ENCODE results near the gene ZNF136. TPM values are rescaled to one million over a fixed set of nuclear protein-coding genes. Genes with fewer than 3 reads are reported as not detected.

Gene ZNF136
- total RNA-seq, 1 donor from 2014 or later = 17.8 TPM

DNA sequence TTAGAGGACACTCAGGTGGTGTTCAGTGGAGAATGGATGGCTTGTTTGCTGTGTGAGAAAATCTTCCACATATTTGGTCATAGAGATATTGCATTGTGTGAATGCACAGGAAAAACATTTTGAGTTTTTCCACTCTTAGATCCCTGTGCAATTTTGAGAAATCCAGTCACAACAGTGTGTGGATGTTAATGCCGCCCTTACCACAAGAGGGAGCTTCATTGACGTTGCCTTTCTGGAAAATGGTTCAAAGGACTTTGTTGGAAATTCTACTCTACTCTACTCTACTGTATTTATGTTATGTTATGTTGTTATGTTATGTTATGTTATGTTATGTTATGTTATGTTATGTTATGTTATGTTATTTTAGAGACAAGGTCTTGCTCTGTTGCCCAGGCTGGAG is 36.2 kb upstream of the ZNF136 start:
- Mint-ChIP-seq H3K27ac (no peak overlapping the region), H3K9me3 (peaks cover 53% of the 10 kb centered on the region), H3K4me1 (no peaks in the 10 kb centered on the region), H3K27me3 (ENCODE audit: insufficient read depth, low read depth) (peaks cover 3% of the 10 kb centered on the region), H3K4me3 (no peak overlapping the region), H3K36me3 (peaks cover 38% of the 10 kb centered on the region)
- TF ChIP-seq, protein P1, sequence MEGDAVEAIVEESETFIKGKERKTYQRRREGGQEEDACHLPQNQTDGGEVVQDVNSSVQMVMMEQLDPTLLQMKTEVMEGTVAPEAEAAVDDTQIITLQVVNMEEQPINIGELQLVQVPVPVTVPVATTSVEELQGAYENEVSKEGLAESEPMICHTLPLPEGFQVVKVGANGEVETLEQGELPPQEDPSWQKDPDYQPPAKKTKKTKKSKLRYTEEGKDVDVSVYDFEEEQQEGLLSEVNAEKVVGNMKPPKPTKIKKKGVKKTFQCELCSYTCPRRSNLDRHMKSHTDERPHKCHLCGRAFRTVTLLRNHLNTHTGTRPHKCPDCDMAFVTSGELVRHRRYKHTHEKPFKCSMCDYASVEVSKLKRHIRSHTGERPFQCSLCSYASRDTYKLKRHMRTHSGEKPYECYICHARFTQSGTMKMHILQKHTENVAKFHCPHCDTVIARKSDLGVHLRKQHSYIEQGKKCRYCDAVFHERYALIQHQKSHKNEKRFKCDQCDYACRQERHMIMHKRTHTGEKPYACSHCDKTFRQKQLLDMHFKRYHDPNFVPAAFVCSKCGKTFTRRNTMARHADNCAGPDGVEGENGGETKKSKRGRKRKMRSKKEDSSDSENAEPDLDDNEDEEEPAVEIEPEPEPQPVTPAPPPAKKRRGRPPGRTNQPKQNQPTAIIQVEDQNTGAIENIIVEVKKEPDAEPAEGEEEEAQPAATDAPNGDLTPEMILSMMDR (IDR thresholded peaks at IDR 0.05) = peak; percentile 52
- no peak for TF ChIP-seq EZH2 (IDR thresholded peaks at IDR 0.05)
- DNase-seq (ENCODE audit: low spot score) = peak; percentile 5
- Histone ChIP-seq H3K4me2 (no peak overlapping the region), H3K9me3 (ENCODE audit: low read depth) (peaks cover 16% of the 10 kb centered on the region), H3K27ac (no peak overlapping the region), H2AFZ (replicated peaks) (no peak overlapping the region), H3K27me3 (no peaks in the 10 kb centered on the region), H3K4me1 (no peaks in the 10 kb centered on the region), H3K36me3 (peaks cover 14% of the 10 kb centered on the region), H3K9ac (no peak overlapping the region), H3K79me2 (ENCODE audit: low read depth) (no peaks in the 10 kb centered on the region), H3F3A (ENCODE audit: low read depth) (peaks cover 2% of the 10 kb centered on the region), H3K4me3 (no peak overlapping the region), H4K20me1 (ENCODE audit: low read depth) (no peaks in the 10 kb centered on the region)

DNA sequence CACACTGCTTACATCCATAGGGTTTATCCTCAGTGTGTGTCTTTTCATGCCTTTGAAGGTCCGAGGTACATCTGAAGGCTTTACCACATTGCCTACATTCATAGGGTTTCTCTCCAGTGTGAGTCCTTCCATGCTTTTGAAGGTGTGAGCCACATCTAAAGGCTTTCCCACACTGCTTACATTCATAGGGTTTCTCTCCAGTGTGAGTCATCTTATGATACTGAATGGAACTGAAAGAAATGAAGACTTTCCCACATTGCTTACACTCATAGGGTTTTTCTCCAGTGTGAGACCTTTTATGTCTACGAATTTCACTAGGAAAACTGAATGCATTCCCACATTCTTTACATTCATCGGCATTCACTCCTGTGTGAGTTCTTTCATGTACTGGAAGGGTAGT is 29.8 kb upstream of the ZNF136 start:
- Histone ChIP-seq H3K4me3 (no peak overlapping the region), H3K4me1 (no peaks in the 10 kb centered on the region), H4K20me1 (ENCODE audit: low read depth) (no peaks in the 10 kb centered on the region), H3K27me3 (no peaks in the 10 kb centered on the region), H2AFZ (replicated peaks) (no peak overlapping the region), H3K27ac (no peak overlapping the region), H3K36me3 (peaks cover 73% of the 10 kb centered on the region), H3K4me2 (no peak overlapping the region), H3K79me2 (ENCODE audit: low read depth) (peaks cover 20% of the 10 kb centered on the region), H3F3A (ENCODE audit: low read depth) (peaks cover 24% of the 10 kb centered on the region), H3K9me3 (ENCODE audit: low read depth) (peaks cover 63% of the 10 kb centered on the region), H3K9ac (no peak overlapping the region)
- H3K9me3 Mint-ChIP-seq = peaks cover 77% of the 10 kb centered on the region
- no peak for DNase-seq (ENCODE audit: low spot score)
- peaks cover 76% of the 10 kb centered on the region for H3K36me3 Mint-ChIP-seq
- H3K4me1 Mint-ChIP-seq = no peaks in the 10 kb centered on the region
- peaks cover 11% of the 10 kb centered on the region for H3K27me3 Mint-ChIP-seq (ENCODE audit: insufficient read depth, low read depth)
- no peak overlapping the region for H3K4me3 Mint-ChIP-seq
- TF ChIP-seq, protein P1 (IDR thresholded peaks at IDR 0.05) = no peak
- TF ChIP-seq EZH2phosphoT487 (IDR thresholded peaks at IDR 0.05) (no peak), EZH2 (IDR thresholded peaks at IDR 0.05) (no peak)
- H3K27ac Mint-ChIP-seq = no peak overlapping the region

DNA sequence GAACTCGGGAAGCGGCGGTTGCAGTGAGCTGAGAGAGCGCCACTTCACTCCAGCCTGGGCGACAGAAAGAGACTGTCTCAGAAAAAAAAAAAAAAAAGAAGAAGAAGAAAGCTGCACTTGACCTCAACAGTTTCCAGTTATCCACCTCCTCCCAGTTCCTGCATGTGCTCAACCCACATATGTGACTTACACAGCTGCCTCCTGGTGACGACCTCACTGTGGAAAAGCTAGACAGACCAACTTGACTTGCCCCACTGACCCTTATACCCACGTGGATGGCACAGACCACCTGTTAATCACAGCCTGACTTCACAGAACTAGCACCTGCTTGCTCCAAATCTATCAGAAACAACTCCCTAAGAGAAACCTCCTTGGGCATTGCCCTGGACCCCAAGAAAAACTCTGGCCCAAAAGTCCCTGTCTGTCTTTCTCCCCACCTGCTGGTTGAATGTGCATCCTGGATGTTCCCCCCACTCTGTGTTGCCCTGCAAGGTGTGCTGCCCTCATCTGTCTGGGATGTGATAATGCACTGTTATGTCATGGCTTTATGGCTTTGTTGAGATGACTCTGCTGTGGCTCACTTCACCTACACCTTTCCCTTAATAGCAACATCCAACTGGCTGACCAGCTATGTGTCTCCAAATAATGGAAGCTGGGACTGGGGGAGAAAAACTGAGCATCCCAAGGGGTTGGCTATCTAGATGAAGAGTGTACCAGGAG is 25.5 kb upstream of the ZNF136 start:
- Histone ChIP-seq H3K4me2 (no peak overlapping the region), H4K20me1 (ENCODE audit: low read depth) (no peaks in the 10 kb centered on the region), H3K27me3 (no peaks in the 10 kb centered on the region), H3K4me1 (peaks cover 5% of the 10 kb centered on the region), H3K79me2 (ENCODE audit: low read depth) (peaks cover 38% of the 10 kb centered on the region), H3K9me3 (ENCODE audit: low read depth) (peaks cover 41% of the 10 kb centered on the region), H3K27ac (no peak overlapping the region), H2AFZ (replicated peaks) (no peak overlapping the region), H3F3A (ENCODE audit: low read depth) (peaks cover 47% of the 10 kb centered on the region), H3K9ac (no peak overlapping the region), H3K4me3 (no peak overlapping the region), H3K36me3 (peaks cover 53% of the 10 kb centered on the region)
- Mint-ChIP-seq H3K36me3 (peaks cover 76% of the 10 kb centered on the region), H3K4me3 (peak overlapping the region; percentile 67), H3K27me3 (ENCODE audit: insufficient read depth, low read depth) (peaks cover 18% of the 10 kb centered on the region), H3K9me3 (peaks cover 69% of the 10 kb centered on the region), H3K4me1 (peaks cover 21% of the 10 kb centered on the region), H3K27ac (no peak overlapping the region)
- DNase-seq (ENCODE audit: low spot score) = no peak
- TF ChIP-seq EZH2 (IDR thresholded peaks at IDR 0.05) = no peak

DNA sequence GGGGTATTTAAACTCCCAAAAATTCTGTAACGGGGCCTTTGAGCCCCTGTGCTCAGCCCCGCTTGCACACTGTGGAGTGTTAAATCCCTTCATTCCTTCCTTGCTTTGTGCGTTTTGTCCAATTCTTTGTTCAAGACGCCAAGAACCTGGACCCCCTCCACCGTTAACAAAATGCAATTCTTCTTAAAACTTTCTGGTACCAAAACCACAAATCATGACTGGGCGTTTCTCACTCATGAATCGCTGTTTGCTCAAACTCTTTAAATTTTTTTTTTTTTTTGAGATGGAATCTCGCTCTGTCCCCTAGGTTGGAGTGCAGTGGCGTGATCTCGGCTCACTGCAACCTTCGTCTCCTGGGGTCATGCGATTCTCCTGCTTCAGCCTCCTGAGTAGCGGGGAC is 23.6 kb upstream of the ZNF136 start:
- Histone ChIP-seq H3K79me2 (ENCODE audit: low read depth) (peaks cover 38% of the 10 kb centered on the region), H3K9me3 (ENCODE audit: low read depth) (peaks cover 22% of the 10 kb centered on the region), H3K4me2 (peak overlapping the region; percentile 80), H4K20me1 (ENCODE audit: low read depth) (no peaks in the 10 kb centered on the region), H3K4me3 (peak overlapping the region; percentile 85), H3K4me1 (peaks cover 5% of the 10 kb centered on the region), H3K9ac (peak overlapping the region; percentile 93), H3K27ac (peak overlapping the region; percentile 100), H3F3A (ENCODE audit: low read depth) (peaks cover 36% of the 10 kb centered on the region), H3K27me3 (no peaks in the 10 kb centered on the region), H2AFZ (replicated peaks) (no peak overlapping the region), H3K36me3 (peaks cover 35% of the 10 kb centered on the region)
- Mint-ChIP-seq H3K27ac (peak overlapping the region; percentile 14), H3K27me3 (ENCODE audit: insufficient read depth, low read depth) (peaks cover 18% of the 10 kb centered on the region), H3K9me3 (peaks cover 64% of the 10 kb centered on the region), H3K4me3 (peak overlapping the region; percentile 94), H3K4me1 (peaks cover 21% of the 10 kb centered on the region), H3K36me3 (peaks cover 67% of the 10 kb centered on the region)
- TF ChIP-seq, protein P1 (IDR thresholded peaks at IDR 0.05) = no peak
- TF ChIP-seq EZH2phosphoT487 (IDR thresholded peaks at IDR 0.05) (no peak), EZH2 (IDR thresholded peaks at IDR 0.05) (no peak)
- DNase-seq (ENCODE audit: low spot score) = peak; percentile 20
